H1 (cell line): ENCODE measurements around the gene SEMA7A. TPM values are rescaled to one million over a fixed set of nuclear protein-coding genes. Genes with fewer than 3 reads are reported as not detected.

Experiments used
- CTCF ChIA-PET: fragments of 300-600 bp; sonication (Branson Sonifier 250); formaldehyde crosslinking; loops from one replicate; lab custom pipeline; 2021; ENCODE audit not compliant: partially characterized antibody; lab: Charles Lee
- POLR2A ChIA-PET: fragments of 300-600 bp; sonication (Branson Sonifier 250); formaldehyde crosslinking; loops from one replicate; lab custom pipeline; 2021; ENCODE audit warnings: inconsistent platforms; ENCODE audit not compliant: partially characterized antibody; lab: Charles Lee
- DNase-seq, 2 experiments: peaks; one replicate each; pipeline versions ENCODE4 v3.0.0 to v3.0.0-alpha.2; 2010 to 2022; ENCODE audit warnings: low spot score in 2 of 2, low read depth in 1 of 2, mixed read lengths in 1 of 2
- FAIRE-seq: peaks from 2 replicates; lab custom pipeline; 2011; peaks lifted over from hg19 to GRCh38; lab: Jason Lieb, UNC
- H2AFZ ChIP-seq: 2 replicates; pipeline ENCODE4 v1.8.1; 2012; ENCODE audit warnings: low read length, inconsistent platforms
- H2AK5ac ChIP-seq: 2 replicates; pipeline ENCODE4 v1.6.1; 2013; ENCODE audit warnings: low read depth, low read length
- H2BK120ac ChIP-seq: replicated peaks from 2 replicates; pipeline ENCODE3; 2013; ENCODE audit warnings: low read depth, low read length, inconsistent platforms
- H2BK12ac ChIP-seq: 2 replicates; pipeline ENCODE4 v1.6.1; 2013; ENCODE audit warnings: low read depth, low read length
- H2BK15ac ChIP-seq: 2 replicates; pipeline ENCODE4 v1.6.1; 2013; ENCODE audit warnings: low read length
- H2BK20ac ChIP-seq: 2 replicates; pipeline ENCODE4 v1.6.1; 2013; ENCODE audit warnings: low read length
- H2BK5ac ChIP-seq: 2 replicates; pipeline ENCODE4 v1.6.1; 2013; ENCODE audit warnings: low read depth, low read length
- H3K14ac ChIP-seq: 2 replicates; pipeline ENCODE4 v1.6.1; 2013; ENCODE audit warnings: inconsistent platforms; ENCODE audit not compliant: insufficient read length
- H3K18ac ChIP-seq: 2 replicates; pipeline ENCODE4 v1.6.1; 2013; ENCODE audit warnings: low read length; ENCODE audit errors: extremely low read depth
- H3K23ac ChIP-seq: 2 replicates; pipeline ENCODE4 v1.6.1; 2013; ENCODE audit warnings: inconsistent platforms; ENCODE audit not compliant: insufficient read length
- H3K23me2 ChIP-seq: 2 replicates; pipeline ENCODE4 v1.6.1; 2013; ENCODE audit warnings: low read depth, low read length
- H3K27ac ChIP-seq: 2 replicates; pipeline ENCODE4 v1.6.1; 2011; ENCODE audit warnings: low read depth, low read length, inconsistent platforms
- H3K27me3 ChIP-seq, 4 experiments: replicated peaks in 1 of 4; 1 replicate in 1 of 4; 2 replicates in 3 of 4; pipeline versions ENCODE4 v1.6.1 to v1.8.1; 2011 to 2013; ENCODE audit warnings: low read length in 3 of 4, mild to moderate bottlenecking in 3 of 4, inconsistent platforms in 2 of 4, mixed read lengths in 2 of 4, moderate library complexity in 1 of 4; ENCODE audit not compliant: control insufficient read depth in 3 of 4, insufficient read depth in 3 of 4; ENCODE audit errors: extremely low read depth in 1 of 4
- H3K36me3 ChIP-seq, 4 experiments: 2 replicates each; pipeline versions ENCODE4 v1.6.1 to v1.8.1; 2011 to 2013; ENCODE audit warnings: mild to moderate bottlenecking in 4 of 4, low read length in 3 of 4, moderate library complexity in 2 of 4, control low read depth in 1 of 4, inconsistent platforms in 1 of 4; ENCODE audit not compliant: insufficient read depth in 4 of 4, control insufficient read depth in 2 of 4
- H3K4ac ChIP-seq: replicated peaks from 2 replicates; pipeline ENCODE3; 2013; ENCODE audit warnings: low read length, low read depth, mixed read lengths, inconsistent platforms; ENCODE audit not compliant: insufficient read length
- H3K4me1 ChIP-seq, 4 experiments: replicated peaks in 1 of 4; 1 replicate in 1 of 4; 2 replicates in 3 of 4; pipeline versions ENCODE4 v1.6.1 to v1.8.1; 2011 to 2013; ENCODE audit warnings: low read length in 3 of 4, inconsistent platforms in 2 of 4, mixed read lengths in 1 of 4; ENCODE audit not compliant: insufficient read depth in 4 of 4, control insufficient read depth in 3 of 4
- H3K4me2 ChIP-seq, 2 experiments: 2 replicates each; pipeline versions ENCODE4 v1.6.1 to v1.8.1; 2011 to 2013; ENCODE audit warnings: low read depth in 2 of 2, low read length in 2 of 2, control low read depth in 1 of 2, inconsistent platforms in 1 of 2, mild to moderate bottlenecking in 1 of 2; ENCODE audit not compliant: insufficient read depth in 1 of 2
- H3K4me3 ChIP-seq, 4 experiments: fragments of 200-600, 300-600 bp in 1 of 4; sonication (generic), shearing (Covaris generic), sonication (Bioruptor Twin) in 1 of 4; 2 replicates each; pipeline versions ENCODE4 v1.5.1 to v1.8.1; 2011 to 2016; ENCODE audit warnings: low read length in 4 of 4, low read depth in 3 of 4, control low read depth in 2 of 4, inconsistent platforms in 2 of 4, mild to moderate bottlenecking in 2 of 4, mixed read lengths in 1 of 4, moderate library complexity in 1 of 4; ENCODE audit not compliant: insufficient read depth in 2 of 4; ENCODE audit errors: extremely low read depth in 1 of 4
- H3K56ac ChIP-seq: replicated peaks from 2 replicates; pipeline ENCODE3; 2013; ENCODE audit warnings: low read depth, mild to moderate bottlenecking, mixed read lengths, low read length, inconsistent platforms; ENCODE audit not compliant: insufficient read length
- H3K79me1 ChIP-seq: 2 replicates; pipeline ENCODE4 v1.6.1; 2013; ENCODE audit warnings: low read depth, low read length, control low read depth
- H3K79me2 ChIP-seq, 2 experiments: 2 replicates each; pipeline versions ENCODE4 v1.6.1 to v1.8.1; 2012 to 2013; ENCODE audit warnings: low read length in 2 of 2, mild to moderate bottlenecking in 2 of 2, inconsistent platforms in 1 of 2; ENCODE audit not compliant: insufficient read depth in 2 of 2, control insufficient read depth in 1 of 2
- H3K9ac ChIP-seq, 4 experiments: replicated peaks in 1 of 4; 1 replicate in 1 of 4; 2 replicates in 3 of 4; pipeline versions ENCODE4 v1.6.1 to v1.8.1; 2011 to 2013; ENCODE audit warnings: low read depth in 3 of 4, low read length in 3 of 4, control low read depth in 2 of 4, mild to moderate bottlenecking in 2 of 4, moderate library complexity in 2 of 4, inconsistent platforms in 1 of 4; ENCODE audit errors: extremely low read depth in 1 of 4
- H3K9me3 ChIP-seq, 2 experiments: 2 replicates each; pipeline versions ENCODE4 v1.6.1 to v1.8.1; 2012 to 2013; ENCODE audit warnings: mild to moderate bottlenecking in 2 of 2, moderate library complexity in 2 of 2, control low read depth in 1 of 2, inconsistent platforms in 1 of 2, low read depth in 1 of 2, low read length in 1 of 2, mixed read lengths in 1 of 2; ENCODE audit not compliant: insufficient read depth in 2 of 2
- H4K20me1 ChIP-seq, 2 experiments: replicated peaks in 1 of 2; 2 replicates each; pipeline versions ENCODE3 to v1.8.1; 2011 to 2013; ENCODE audit warnings: inconsistent platforms in 2 of 2, low read length in 2 of 2, mild to moderate bottlenecking in 1 of 2; ENCODE audit not compliant: insufficient read depth in 2 of 2, control insufficient read depth in 1 of 2
- H4K5ac ChIP-seq: 2 replicates; pipeline ENCODE4 v1.6.1; 2013; ENCODE audit warnings: low read length, low read depth, mixed read lengths, inconsistent platforms; ENCODE audit not compliant: insufficient read length
- H4K8ac ChIP-seq: 2 replicates; pipeline ENCODE4 v1.8.0; 2013; ENCODE audit warnings: mild to moderate bottlenecking, moderate library complexity, low read length, inconsistent platforms; ENCODE audit not compliant: insufficient read depth; ENCODE audit errors: extremely low read depth
- H4K91ac ChIP-seq: replicated peaks from 2 replicates; pipeline ENCODE3; 2013; ENCODE audit warnings: low read length, mixed read lengths, inconsistent platforms; ENCODE audit not compliant: insufficient read length
- CBX5 ChIP-seq: fragments of 300-800, 300-1000 bp; sonication (generic); IDR thresholded peaks from 2 replicates; pipeline ENCODE4 v1.7.1; 2016; ENCODE audit warnings: antibody characterized with exemption, low read length, low read depth
- CBX8 ChIP-seq: fragments of 300-800, 300-1000 bp; sonication (generic); IDR thresholded peaks from 2 replicates; pipeline ENCODE4 v1.7.1; 2016; ENCODE audit warnings: low read depth, low read length, borderline replicate concordance
- CHD1 ChIP-seq: IDR thresholded peaks from 2 replicates; pipeline ENCODE4 v1.6.1; 2012; ENCODE audit warnings: low read depth, low read length, improper control_type of control experiment
- HDAC6 ChIP-seq: IDR thresholded peaks from one replicate; pipeline ENCODE4 v1.7.1; 2012; ENCODE audit warnings: low read depth, mild to moderate bottlenecking, inconsistent platforms, low read length, moderate library complexity
- JUN ChIP-seq: IDR thresholded peaks from 2 replicates; pipeline ENCODE4 v1.6.1; 2011; ENCODE audit warnings: low read depth, mild to moderate bottlenecking, improper control_type of control experiment, low read length
- POLR2A ChIP-seq, 2 experiments: IDR thresholded peaks; 1 replicate in 1 of 2; 2 replicates in 1 of 2; pipeline ENCODE4 v1.6.1; 2011; ENCODE audit warnings: low read depth in 2 of 2, low read length in 2 of 2, mild to moderate bottlenecking in 2 of 2; ENCODE audit errors: control extremely low read depth in 1 of 2
- SIRT6 ChIP-seq: IDR thresholded peaks from one replicate; pipeline ENCODE4 v1.7.1; 2012; ENCODE audit warnings: low read length, inconsistent platforms
- TAF1 ChIP-seq: IDR thresholded peaks from 2 replicates; pipeline ENCODE4 v1.6.1; 2011; ENCODE audit warnings: mild to moderate bottlenecking, low read depth, low read length
- WGBS, 2 experiments: shearing (Covaris generic) in 1 of 2; methylation state at CpG; one replicate each; pipeline versions ENCODE4 v1.1.6 to v1.1.7; 2013 to 2015; ENCODE audit warnings: low lambda C conversion rate in 2 of 2, mixed read lengths in 2 of 2, inconsistent platforms in 1 of 2, low coverage in 1 of 2, missing lambda C conversion rate in 1 of 2; ENCODE audit not compliant: insufficient replicate concordance in 2 of 2, insufficient coverage in 1 of 2, insufficient read length in 1 of 2; ENCODE audit errors: extremely low coverage in 1 of 2, missing lambda C conversion rate in 1 of 2; 5-methylcytosine and 5-hydroxymethylcytosine counted together
- polyA plus RNA-seq, 7 experiments: library from polyadenylated mRNA; depleted of rRNA in 3 of 7; stranded (reverse) in 5 of 7; unstranded in 2 of 7; fragments of >200 nt in 5 of 7; fragments of 200-250 nt in 2 of 7; gene quantifications; 1 replicate in 5 of 7; 2 replicates in 1 of 7; 4 replicates in 1 of 7; pipeline versions ENCODE4 v1.2.1 to v1.2.3, GENCODE V29; 2011 to 2013; ENCODE audit warnings: missing spikeins in 2 of 7, mixed read lengths in 2 of 7
- total RNA-seq: library from RNA; stranded (reverse); fragmentation: NEBNext Ultra II Directional; extraction: Animal tissue kit (Norgen Biotek cat#: 25700); gene quantifications from 2 replicates; pipeline ENCODE4 v1.2.1, GENCODE V29; 2021

Gene SEMA7A
- total and polyA plus RNA-seq, 2 of the 8 experiments (the other 6 are each of a cell fraction or from before 2014, with no cell fraction given) = 10.7 to 15.0 TPM

GRCh38 chr15:74420193-74420905 is 13.4 kb downstream of the SEMA7A start:
- H2BK120ac ChIP-seq = no peak overlapping the region
- H4K20me1 ChIP-seq = peaks cover 6 to 20% of the 10 kb centered on the region in 2 experiments
- H3K27ac ChIP-seq = no peak overlapping the region
- H2AK5ac ChIP-seq = no peak overlapping the region
- peaks cover 7 to 27% (median 20%) of the 10 kb centered on the region in 4 experiments for H3K4me1 ChIP-seq
- no peak overlapping the region; the same call in 1 of the 2 replicates for H4K8ac ChIP-seq
- no peak overlapping the region for H4K91ac ChIP-seq
- no peak overlapping the region for H3K4me2 ChIP-seq
- no peak overlapping the region for H2BK20ac ChIP-seq
- H2BK15ac ChIP-seq = no peak overlapping the region; the same call in 1 of the 2 replicates
- no peak overlapping the region; a peak in 1 of 7 replicates for H3K9ac ChIP-seq
- H3K4ac ChIP-seq = no peak overlapping the region
- H3K23me2 ChIP-seq = peaks cover 3% of the 10 kb centered on the region; the same call in 1 of the 2 replicates
- FAIRE-seq (no peak), DNase-seq (no peak)
- H3K79me2 ChIP-seq = 0 out of 4 replicates have a peak, but pooled peaks cover 0 to 6% of the 10 kb centered on the region in 2 experiments
- no peak overlapping the region for H2BK5ac ChIP-seq
- H3K56ac ChIP-seq = no peak overlapping the region
- H3K14ac ChIP-seq = no peak overlapping the region
- peaks cover 9% of the 10 kb centered on the region for H3K79me1 ChIP-seq
- H4K5ac ChIP-seq = no peak overlapping the region
- CTCF ChIA-PET = interaction anchor here (0.5 to 41.3 kb wide), 9 partner anchors 8 to 85 kb away, joined by 3 to 1311 read pairs (median 5); partner anchors contain the start of gene CYP11A1
- peak overlapping the region; percentile 9; the same call in 1 of the 2 replicates for H3K18ac ChIP-seq
- POLR2A ChIA-PET = interaction anchor here (1.1 to 3.3 kb wide), 4 partner anchors 8 to 41 kb away, joined by 3 to 8 read pairs (median 4); partner anchors contain the start of gene UBL7
- no peaks in the 10 kb centered on the region for H3K9me3 ChIP-seq
- peaks cover 0 to 5% (median 0%) of the 10 kb centered on the region in 4 experiments; a peak in 2 of 8 replicates for H3K36me3 ChIP-seq
- H3K27me3 ChIP-seq = no peaks in the 10 kb centered on the region
- H3K4me3 ChIP-seq = no peak overlapping the region
- no peak overlapping the region for H3K23ac ChIP-seq
- no peak overlapping the region for H2AFZ ChIP-seq
- whole genome bisulfite sequencing, 2 experiments = 91% methylated on average over 9 of the region's 10 CpGs; no CpG with 5 or more reads in 1 of the 2 experiments
- no peak overlapping the region for H2BK12ac ChIP-seq
- TF ChIP-seq CBX5 (no peak), POLR2A (IDR thresholded peaks at IDR 0.05; ENCODE audit: control extremely low read depth in 1 of 2, low read depth in 2 of 2, low read length in 2 of 2) (no peak), TAF1 (no peak), CHD1 (no peak), SIRT6 (no peak), HDAC6 (no peak), CBX8 (no peak), JUN (no peak)
